Astrocyte (in vitro differentiated cells and primary cell): ENCODE measurements around the gene LGI2. TPM values are rescaled to one million over a fixed set of nuclear protein-coding genes. Genes with fewer than 3 reads are reported as not detected.
A peak's percentile ranks its signal among the peaks of the same experiment; 100 is the strongest.

Experiments used
- DNase-seq: peaks from one replicate; pipeline ENCODE4 v3.0.0-alpha.2; 2010; ENCODE audit warnings: low read depth
- FAIRE-seq: peaks from 2 replicates; lab custom pipeline; 2011; peaks lifted over from hg19 to GRCh38; lab: Jason Lieb, UNC
- H2AFZ ChIP-seq: 2 replicates; pipeline ENCODE4 v1.6.0; 2012; ENCODE audit warnings: low read depth, low read length, inconsistent platforms
- H3K27ac ChIP-seq: 2 replicates; pipeline ENCODE4 v1.5.1; 2011; ENCODE audit warnings: low read depth, low read length, inconsistent platforms
- H3K27me3 ChIP-seq: 2 replicates; pipeline ENCODE4 v1.6.0; 2011; ENCODE audit warnings: low read length, inconsistent platforms; ENCODE audit not compliant: insufficient read depth
- H3K36me3 ChIP-seq: 2 replicates; pipeline ENCODE4 v1.5.1; 2011; ENCODE audit warnings: low read length, inconsistent platforms; ENCODE audit not compliant: insufficient read depth
- H3K4me1 ChIP-seq: 2 replicates; pipeline ENCODE4 v1.5.1; 2011; ENCODE audit warnings: low read length, inconsistent platforms; ENCODE audit not compliant: insufficient read depth
- H3K4me2 ChIP-seq: 2 replicates; pipeline ENCODE4 v1.6.0; 2012; ENCODE audit warnings: low read length, inconsistent platforms
- H3K4me3 ChIP-seq: 2 replicates; pipeline ENCODE4 v1.5.1; 2011; ENCODE audit warnings: low read depth, mild to moderate bottlenecking, low read length, inconsistent platforms; ENCODE audit not compliant: insufficient read depth
- H3K79me2 ChIP-seq: 2 replicates; pipeline ENCODE4 v1.6.0; 2012; ENCODE audit warnings: mild to moderate bottlenecking, low read length, inconsistent platforms; ENCODE audit not compliant: insufficient read depth
- H3K9ac ChIP-seq: 2 replicates; pipeline ENCODE4 v1.6.0; 2012; ENCODE audit warnings: mild to moderate bottlenecking, low read length, inconsistent platforms
- H3K9me3 ChIP-seq: 2 replicates; pipeline ENCODE4 v1.5.1; 2012; ENCODE audit warnings: low read depth, mild to moderate bottlenecking, low read length, inconsistent platforms; ENCODE audit not compliant: insufficient read depth
- H4K20me1 ChIP-seq: 2 replicates; pipeline ENCODE4 v1.6.0; 2012; ENCODE audit warnings: low read length, inconsistent platforms; ENCODE audit not compliant: insufficient read depth
- H3K27ac Mint-ChIP-seq: one replicate; pipeline ENCODE4 v1.8.0; 2021; ENCODE audit warnings: mild to moderate bottlenecking, mixed read lengths; ENCODE audit not compliant: unreplicated experiment
- H3K27me3 Mint-ChIP-seq: one replicate; pipeline ENCODE4 v1.8.0; 2021; ENCODE audit warnings: low read depth, mixed read lengths; ENCODE audit not compliant: unreplicated experiment
- H3K36me3 Mint-ChIP-seq: one replicate; pipeline ENCODE4 v1.8.0; 2021; ENCODE audit warnings: low read depth, mixed read lengths; ENCODE audit not compliant: unreplicated experiment
- H3K4me1 Mint-ChIP-seq: one replicate; pipeline ENCODE4 v1.8.0; 2021; ENCODE audit warnings: low read depth, mixed read lengths; ENCODE audit not compliant: unreplicated experiment
- H3K4me3 Mint-ChIP-seq: one replicate; pipeline ENCODE4 v1.8.0; 2021; ENCODE audit warnings: mild to moderate bottlenecking, moderate library complexity, mixed read lengths; ENCODE audit not compliant: unreplicated experiment
- H3K9me3 Mint-ChIP-seq: one replicate; pipeline ENCODE4 v1.8.0; 2021; ENCODE audit warnings: mild to moderate bottlenecking, mixed read lengths; ENCODE audit not compliant: unreplicated experiment
- CTCF ChIP-seq: IDR thresholded peaks from 2 replicates; pipeline ENCODE4 v1.5.1; 2011; ENCODE audit warnings: low read depth, mild to moderate bottlenecking, inconsistent platforms, low read length, moderate library complexity; ENCODE audit not compliant: insufficient read depth
- EZH2 ChIP-seq: IDR thresholded peaks from 2 replicates; pipeline ENCODE4 v1.6.1; 2012; ENCODE audit warnings: mild to moderate bottlenecking, low read length, inconsistent platforms; ENCODE audit not compliant: insufficient read depth
- total RNA-seq: library from RNA; stranded (reverse); gene quantifications from 2 replicates; pipeline ENCODE4 v1.2.1, GENCODE V29; 2021

LGI2 gene
- total RNA-seq, 1 donor from 2014 or later = 0.27 TPM

GRCh38 chr4:25029479-25030276 is 1.1 kb downstream of the LGI2 start:
- peaks cover 6% of the 10 kb centered on the region for H3K4me1 ChIP-seq
- H3K4me2 ChIP-seq = peak overlapping the region; percentile 83
- DNase-seq (no peak), FAIRE-seq (no peak)
- peaks cover 4% of the 10 kb centered on the region for H4K20me1 ChIP-seq
- H3K36me3 Mint-ChIP-seq = peaks cover 3% of the 10 kb centered on the region
- H2AFZ ChIP-seq = peak overlapping the region; percentile 41
- H3K27ac ChIP-seq = no peak overlapping the region
- peaks cover 75% of the 10 kb centered on the region for H3K27me3 ChIP-seq
- H3K4me1 Mint-ChIP-seq = no peaks in the 10 kb centered on the region
- no peak for TF ChIP-seq CTCF
- peak; percentile 45 for TF ChIP-seq EZH2
- H3K9me3 ChIP-seq = no peaks in the 10 kb centered on the region
- H3K9me3 Mint-ChIP-seq = peaks cover 8% of the 10 kb centered on the region
- H3K27me3 Mint-ChIP-seq = peaks cover 79% of the 10 kb centered on the region
- H3K4me3 Mint-ChIP-seq = peak overlapping the region; percentile 67
- H3K79me2 ChIP-seq = no peaks in the 10 kb centered on the region
- no peaks in the 10 kb centered on the region for H3K36me3 ChIP-seq
- H3K27ac Mint-ChIP-seq = no peak overlapping the region
- no peak overlapping the region for H3K9ac ChIP-seq
- no peak overlapping the region for H3K4me3 ChIP-seq

GRCh38 chr4:25028851-25029250 is 1.9 kb downstream of the LGI2 start:
- H3K9me3 Mint-ChIP-seq = peaks cover under 1% of the 10 kb centered on the region

More at GRCh38 chr4:25028851-25029250, 1.9 kb downstream of the LGI2 start:
- H3K79me2 ChIP-seq = no peaks in the 10 kb centered on the region
- no peaks in the 10 kb centered on the region for H3K9me3 ChIP-seq
- no peak overlapping the region for H3K27ac ChIP-seq
- Mint-ChIP-seq H3K4me3 (no peak overlapping the region), H3K4me1 (no peaks in the 10 kb centered on the region), H3K27me3 (peaks cover 71% of the 10 kb centered on the region), H3K27ac (no peak overlapping the region), H3K36me3 (no peaks in the 10 kb centered on the region)
- peaks cover 74% of the 10 kb centered on the region for H3K27me3 ChIP-seq
- no peak overlapping the region for H3K4me2 ChIP-seq
- no peaks in the 10 kb centered on the region for H3K36me3 ChIP-seq
- TF ChIP-seq CTCF = no peak
- no peak overlapping the region for H3K9ac ChIP-seq
- H3K4me3 ChIP-seq = no peak overlapping the region
- H2AFZ ChIP-seq = no peak overlapping the region
- peaks cover 4% of the 10 kb centered on the region for H4K20me1 ChIP-seq
- FAIRE-seq (no peak), DNase-seq (no peak)
- H3K4me1 ChIP-seq = peaks cover 6% of the 10 kb centered on the region
